Glutamatergic neuron (in vitro differentiated cells): ENCODE data around the gene BUD23. TPM values are rescaled to one million over a fixed set of nuclear protein-coding genes. Genes with fewer than 3 reads are reported as not detected.

ENCODE experiments used
- DNase-seq: peaks from one replicate; pipeline ENCODE4 v3.0.0; 2022
- H3K27ac Mint-ChIP-seq: one replicate; pipeline ENCODE4 v1.8.0; 2020; ENCODE audit warnings: mild to moderate bottlenecking, mixed read lengths, inconsistent platforms; ENCODE audit not compliant: unreplicated experiment
- H3K27me3 Mint-ChIP-seq: one replicate; pipeline ENCODE4 v1.8.0; 2020; ENCODE audit warnings: mild to moderate bottlenecking, moderate library complexity, mixed read lengths, inconsistent platforms; ENCODE audit not compliant: unreplicated experiment
- H3K36me3 Mint-ChIP-seq: one replicate; pipeline ENCODE4 v1.8.0; 2020; ENCODE audit warnings: mild to moderate bottlenecking, mixed read lengths, inconsistent platforms; ENCODE audit not compliant: unreplicated experiment
- H3K4me1 Mint-ChIP-seq: one replicate; pipeline ENCODE4 v1.8.0; 2020; ENCODE audit warnings: mild to moderate bottlenecking, low read depth, mixed read lengths, inconsistent platforms; ENCODE audit not compliant: unreplicated experiment
- H3K4me3 Mint-ChIP-seq: one replicate; pipeline ENCODE4 v1.8.0; 2020; ENCODE audit warnings: mild to moderate bottlenecking, mixed read lengths, inconsistent platforms; ENCODE audit not compliant: unreplicated experiment
- H3K9me3 Mint-ChIP-seq: one replicate; pipeline ENCODE4 v1.8.0; 2020; ENCODE audit warnings: mild to moderate bottlenecking, moderate library complexity, mixed read lengths, inconsistent platforms; ENCODE audit not compliant: unreplicated experiment
- CTCF ChIP-seq: fragments of 200-600 bp; sonication (generic); IDR thresholded peaks from one replicate; pipeline ENCODE4 v1.5.0; 2021; ENCODE audit not compliant: partially characterized antibody, unreplicated experiment
- total RNA-seq: library from RNA; stranded (reverse); fragmentation: NEBNext Ultra II Directional; extraction: Animal tissue kit (Norgen Biotek cat#: 25700); gene quantifications from one replicate; pipeline ENCODE4 v1.2.1, GENCODE V29; 2021; ENCODE audit not compliant: unreplicated experiment

BUD23 gene
- total RNA-seq, 1 donor from 2014 or later, result 42.6 TPM

- TF ChIP-seq CTCF, result no peak
- H3K36me3 Mint-ChIP-seq, result peaks cover under 1% of the 10 kb centered on the region
- no peak overlapping the region for H3K27ac Mint-ChIP-seq
- H3K4me1 Mint-ChIP-seq, result peaks cover 26% of the 10 kb centered on the region
- H3K27me3 Mint-ChIP-seq, result peaks cover 6% of the 10 kb centered on the region
- peaks cover 8% of the 10 kb centered on the region for H3K9me3 Mint-ChIP-seq
- H3K4me3 Mint-ChIP-seq, result no peak overlapping the region
- no peak for DNase-seq
These were observed 17.3 kb downstream of the BUD23 start for GRCh38 chr7:73700581-73701134.

DNA sequence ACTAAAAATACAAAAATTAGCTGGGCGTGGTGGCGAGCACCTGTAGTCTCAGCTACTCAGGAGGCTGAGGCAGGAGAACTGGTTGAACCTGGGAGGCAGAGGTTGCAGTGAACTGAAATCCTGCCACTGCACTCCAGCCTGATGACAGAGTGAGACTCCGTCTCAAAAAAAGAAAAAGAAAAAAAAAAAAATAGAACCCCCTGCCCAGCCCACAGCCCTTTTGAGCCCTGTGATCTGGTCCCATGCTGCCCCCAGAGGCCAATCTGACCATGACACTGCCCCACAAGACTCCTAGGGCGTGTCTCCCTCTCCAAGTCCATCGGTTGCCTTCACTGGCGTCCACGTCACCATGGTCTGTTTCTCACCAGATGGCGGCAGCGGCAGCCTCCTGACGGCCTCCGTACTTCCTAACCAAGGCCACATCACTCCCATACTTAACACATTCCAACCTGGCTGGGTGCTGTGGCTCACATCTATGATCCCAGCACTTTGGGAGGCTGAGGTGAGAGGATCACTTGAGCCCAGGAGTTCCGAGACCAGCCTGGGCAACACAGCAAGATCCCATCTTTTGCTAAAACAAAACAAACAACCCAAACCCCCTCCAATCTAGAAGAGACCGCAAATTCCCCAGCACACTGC, 18.1 kb downstream of the BUD23 start:
- Mint-ChIP-seq H3K4me1 (peaks cover 26% of the 10 kb centered on the region), H3K27ac (no peak overlapping the region), H3K36me3 (no peaks in the 10 kb centered on the region), H3K27me3 (peaks cover 6% of the 10 kb centered on the region), H3K4me3 (no peak overlapping the region), H3K9me3 (peaks cover 8% of the 10 kb centered on the region)
- peak; percentile 77 for TF ChIP-seq CTCF
- DNase-seq, result peak; percentile 78

GRCh38 chr7:73702226-73702625, 18.8 kb downstream of the BUD23 start:
- Mint-ChIP-seq H3K4me1 (peaks cover 28% of the 10 kb centered on the region), H3K9me3 (peaks cover 8% of the 10 kb centered on the region), H3K27ac (peak overlapping the region; percentile 38), H3K36me3 (no peaks in the 10 kb centered on the region), H3K27me3 (peaks cover 6% of the 10 kb centered on the region), H3K4me3 (no peak overlapping the region)
- TF ChIP-seq CTCF, result no peak
- DNase-seq, result no peak

DNA sequence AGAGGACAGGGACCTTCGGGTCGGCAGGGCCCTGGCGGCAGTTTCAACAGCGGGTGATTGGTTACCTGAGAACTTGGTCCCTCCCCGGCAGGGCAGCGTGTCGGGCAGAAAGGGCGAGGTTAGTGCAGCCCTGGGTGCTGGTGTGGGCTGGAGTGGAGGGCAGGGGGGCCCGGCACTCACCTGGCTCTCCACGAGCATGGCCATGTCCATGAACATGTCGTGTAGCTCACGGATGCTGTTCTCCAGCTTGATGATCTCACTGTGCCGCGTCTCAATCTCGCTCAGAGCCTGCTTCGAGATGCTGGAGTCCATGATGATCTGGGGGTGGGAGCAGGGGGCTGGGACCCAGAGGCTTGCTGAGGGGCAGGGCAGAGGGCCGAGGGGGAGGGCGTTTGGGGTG, 19.3 kb downstream of the BUD23 start:
- H3K27me3 Mint-ChIP-seq, result peaks cover 6% of the 10 kb centered on the region
- peaks cover 7% of the 10 kb centered on the region for H3K9me3 Mint-ChIP-seq
- no peak for TF ChIP-seq CTCF
- peak overlapping the region; percentile 38 for H3K27ac Mint-ChIP-seq
- H3K4me3 Mint-ChIP-seq, result no peak overlapping the region
- H3K4me1 Mint-ChIP-seq, result peaks cover 28% of the 10 kb centered on the region
- H3K36me3 Mint-ChIP-seq, result no peaks in the 10 kb centered on the region
- DNase-seq, result no peak

- DNase-seq, result no peak
- Mint-ChIP-seq H3K27me3 (peaks cover 6% of the 10 kb centered on the region), H3K27ac (no peak overlapping the region), H3K36me3 (no peaks in the 10 kb centered on the region), H3K4me1 (peaks cover 28% of the 10 kb centered on the region), H3K4me3 (no peak overlapping the region), H3K9me3 (peaks cover 7% of the 10 kb centered on the region)
- no peak for TF ChIP-seq CTCF
These were observed 19.8 kb downstream of the BUD23 start for GRCh38 chr7:73703225-73703624.
